Activated T-cell treated with anti-CD3 and anti-CD28 coated beads for 48 hours (primary cell): ENCODE results near the gene GALNT17.

Experiments
- DNase-seq: peaks from one replicate; pipeline ENCODE4 v3.0.0-alpha.2; 2020; ENCODE audit warnings: low read depth

Gene GALNT17

DNA sequence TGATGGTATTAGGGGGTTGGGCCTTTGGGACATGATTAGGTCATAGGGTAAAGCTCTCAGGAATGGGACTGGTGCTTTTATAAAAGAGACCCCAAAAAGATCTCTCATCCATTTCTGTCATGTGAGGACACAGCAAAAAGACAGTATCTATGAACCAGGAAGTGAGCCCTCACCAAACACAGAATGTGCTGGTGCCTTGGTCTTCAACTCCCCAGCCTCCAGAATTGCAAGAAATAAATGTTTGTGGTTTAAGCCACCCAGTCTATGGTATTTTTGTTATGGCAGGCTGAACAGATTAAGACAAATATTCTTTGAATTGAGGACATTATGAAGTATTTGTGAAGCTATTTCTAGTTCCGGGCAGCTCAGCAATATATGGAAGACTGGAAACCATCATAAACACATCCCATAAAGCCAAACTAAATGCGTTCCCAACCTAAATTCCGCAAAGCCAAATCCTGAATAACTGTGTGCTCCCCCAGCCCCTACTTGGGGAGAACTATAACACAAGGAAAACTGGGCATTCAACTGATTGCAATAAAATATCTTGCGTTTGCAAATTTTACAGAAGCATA lies 153.7 kb downstream of the GALNT17 start:
- no peak for DNase-seq

DNA sequence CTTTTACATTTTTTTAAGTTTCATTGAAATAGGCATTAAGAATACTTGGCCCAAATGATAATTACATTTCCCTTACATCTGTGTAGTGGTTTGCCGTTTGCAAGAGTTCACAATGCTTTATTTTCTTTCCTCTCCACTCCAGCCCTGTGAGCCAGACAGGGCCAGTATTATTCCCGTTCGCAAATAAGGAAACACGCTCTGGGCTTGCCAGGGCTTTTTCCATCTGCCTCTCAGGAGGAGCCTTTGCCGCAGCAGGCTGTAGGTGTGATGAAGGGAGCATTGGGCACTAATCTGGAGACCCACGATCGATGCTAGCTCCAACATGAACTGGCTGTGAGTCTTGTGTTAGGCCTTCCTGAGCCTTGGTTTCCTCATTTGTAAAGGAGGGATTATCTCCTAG lies 154.4 kb downstream of the GALNT17 start:
- no peak for DNase-seq

- DNase-seq: no peak
These were observed 155.0 kb downstream of the GALNT17 start for GRCh38 chr7:71286924-71287323.

GRCh38 chr7:71290452-71290851 lies 158.5 kb downstream of the GALNT17 start:
- no peak for DNase-seq

GRCh38 chr7:71298378-71298777 lies 166.4 kb downstream of the GALNT17 start:
- no peak for DNase-seq

GRCh38 chr7:71300086-71300485 lies 168.1 kb downstream of the GALNT17 start:
- no peak for DNase-seq

GRCh38 chr7:71300603-71301002 lies 168.7 kb downstream of the GALNT17 start:
- DNase-seq: no peak

DNA sequence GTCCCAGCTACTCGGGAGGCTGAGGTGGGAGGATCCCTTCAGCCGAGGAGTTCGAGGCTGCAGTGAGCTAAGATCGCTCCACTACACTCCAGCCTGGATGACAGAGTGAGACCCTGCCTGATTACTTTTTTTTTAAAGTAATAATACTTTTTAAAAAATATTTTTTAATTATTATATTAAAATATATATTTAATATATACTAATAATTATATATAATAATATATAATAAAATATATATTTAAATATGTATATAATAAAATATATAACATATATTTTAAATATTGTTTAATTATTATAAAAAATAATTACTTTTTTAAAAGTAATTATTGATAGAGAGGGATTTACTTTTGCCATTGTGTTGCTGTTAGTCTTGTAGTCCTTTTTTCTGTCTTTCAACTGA lies 169.2 kb downstream of the GALNT17 start:
- DNase-seq: no peak

- DNase-seq: no peak
These were observed 171.6 kb downstream of the GALNT17 start for GRCh38 chr7:71303566-71303965.

DNA sequence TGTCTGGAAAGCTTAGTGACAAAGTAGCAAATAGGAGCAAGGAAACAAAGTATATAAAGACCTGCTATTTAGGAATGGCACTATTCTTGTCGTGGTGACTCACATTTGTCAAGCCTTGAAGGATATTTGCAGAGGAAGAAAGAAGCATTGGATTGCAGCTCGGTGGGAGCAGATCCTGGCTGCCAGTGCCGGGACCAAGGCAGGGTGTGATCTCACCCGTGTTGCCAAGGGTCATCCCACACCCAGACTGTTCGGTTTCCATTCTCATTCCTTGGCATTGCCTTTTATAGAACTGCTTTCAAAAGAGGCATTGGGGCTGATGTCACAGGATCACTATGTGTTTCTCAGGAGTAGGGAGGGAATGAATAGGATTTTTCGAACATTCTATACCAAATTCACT lies 176.2 kb downstream of the GALNT17 start:
- no peak for DNase-seq

DNA sequence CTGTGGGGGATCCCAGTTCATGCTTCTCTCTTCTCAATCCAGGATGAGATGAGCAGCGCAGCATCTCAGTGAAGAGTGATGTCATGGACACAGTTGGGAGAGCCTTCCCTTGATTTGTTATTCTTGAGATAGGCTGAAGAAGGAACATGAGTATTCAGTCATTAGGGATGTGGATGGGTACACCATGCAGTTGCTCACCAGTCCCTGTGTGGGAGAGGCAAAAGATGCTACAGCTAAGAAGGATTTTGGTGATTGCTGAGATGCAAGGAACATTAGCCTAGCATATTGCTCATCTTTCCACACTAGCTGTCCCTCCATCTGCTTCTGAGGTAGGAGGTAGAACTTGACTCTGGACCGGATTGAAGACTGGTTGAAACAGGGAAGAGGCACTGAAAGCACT lies 179.6 kb downstream of the GALNT17 start:
- no peak for DNase-seq

DNA sequence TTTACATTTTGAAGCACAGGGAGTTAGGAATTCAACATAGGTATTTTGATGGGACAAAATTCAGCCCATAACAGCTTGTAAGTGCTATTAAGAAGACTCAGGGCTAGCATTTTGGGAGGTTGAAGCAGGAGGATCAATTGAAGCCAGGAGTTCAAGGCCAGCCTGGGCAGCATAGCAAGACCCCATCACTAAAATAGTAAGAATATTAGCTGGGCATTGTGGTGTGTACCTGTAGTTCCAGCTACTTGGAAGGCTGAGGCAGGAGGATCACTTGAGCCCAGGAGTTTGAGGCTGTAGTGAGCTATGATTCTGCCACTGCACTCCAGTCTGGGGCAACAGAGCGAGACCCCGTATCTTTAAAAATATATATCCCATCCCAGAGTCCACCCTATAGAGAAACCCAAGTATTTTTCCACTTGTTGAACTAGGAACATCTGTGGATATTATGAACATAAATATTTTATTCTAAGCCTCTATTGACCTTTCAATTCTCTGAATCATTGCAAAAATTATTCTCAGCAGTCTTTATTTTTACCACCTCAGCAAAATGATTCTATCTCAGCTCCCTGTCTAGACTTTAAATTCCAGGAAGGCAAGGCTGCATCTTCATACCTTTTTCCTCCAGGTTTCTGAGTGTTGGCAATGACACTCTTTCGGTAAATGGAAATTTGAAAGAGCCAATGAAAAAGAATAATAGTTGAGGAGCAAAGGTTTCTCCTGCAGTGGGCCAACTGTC lies 181.0 kb downstream of the GALNT17 start:
- DNase-seq: no peak

DNA sequence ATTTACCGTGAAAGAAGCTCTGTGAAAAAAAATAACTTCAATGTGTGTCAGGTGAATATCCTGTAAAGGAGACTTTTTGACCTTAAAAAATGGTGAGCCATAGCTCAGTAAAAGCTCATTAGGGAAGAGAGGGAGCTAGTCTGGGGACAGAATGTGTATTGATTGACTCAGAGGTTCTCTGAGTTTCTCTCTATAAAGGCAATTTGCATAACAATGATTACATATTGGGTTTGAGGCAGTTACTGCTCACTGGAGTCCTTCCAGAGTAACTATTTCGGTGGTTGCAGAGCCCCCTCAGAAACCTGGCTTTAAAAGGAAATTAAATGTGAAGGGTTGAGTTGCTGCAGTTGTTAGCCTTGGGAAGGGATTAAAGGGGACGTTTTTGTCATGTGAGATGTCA lies 181.6 kb downstream of the GALNT17 start:
- DNase-seq: no peak

DNA sequence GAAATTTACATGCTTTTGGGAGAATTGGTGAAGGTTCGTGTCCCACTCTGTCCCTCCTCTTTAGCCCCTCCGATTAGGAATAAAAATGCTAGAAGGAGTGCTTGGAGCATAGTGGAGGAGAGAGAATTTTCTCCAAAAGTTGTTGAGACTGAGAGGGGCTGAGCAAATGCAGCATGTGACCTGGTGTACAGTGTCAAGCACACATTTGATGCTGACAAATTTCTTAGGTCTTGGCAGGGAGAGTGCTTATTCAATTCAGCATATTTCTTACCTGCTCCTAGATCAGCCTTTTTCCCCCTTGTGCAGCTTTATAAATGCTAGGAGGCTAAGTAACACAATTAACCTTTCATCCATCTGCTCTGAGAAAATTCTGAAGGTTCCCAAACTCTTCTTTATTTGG lies 189.0 kb downstream of the GALNT17 start:
- no peak for DNase-seq

DNA sequence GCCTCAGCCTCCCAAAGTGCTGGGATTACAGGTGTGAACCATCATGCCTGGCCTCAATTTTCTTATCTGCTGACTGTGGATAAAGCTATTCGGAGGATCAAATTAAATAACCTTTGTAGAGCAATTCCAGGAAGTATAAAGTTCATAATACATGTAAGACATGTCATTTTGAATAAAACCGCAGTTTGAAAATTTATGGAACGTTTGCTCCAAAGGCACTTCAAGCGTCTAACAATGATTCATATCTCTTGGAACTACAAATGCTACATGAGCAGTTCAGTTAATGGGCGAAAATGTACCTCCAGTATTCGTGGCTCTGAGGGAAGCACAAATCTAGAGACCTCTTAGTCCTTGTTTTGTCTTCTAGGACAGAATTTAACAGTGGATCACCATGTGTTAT lies 190.3 kb downstream of the GALNT17 start:
- no peak for DNase-seq

DNA sequence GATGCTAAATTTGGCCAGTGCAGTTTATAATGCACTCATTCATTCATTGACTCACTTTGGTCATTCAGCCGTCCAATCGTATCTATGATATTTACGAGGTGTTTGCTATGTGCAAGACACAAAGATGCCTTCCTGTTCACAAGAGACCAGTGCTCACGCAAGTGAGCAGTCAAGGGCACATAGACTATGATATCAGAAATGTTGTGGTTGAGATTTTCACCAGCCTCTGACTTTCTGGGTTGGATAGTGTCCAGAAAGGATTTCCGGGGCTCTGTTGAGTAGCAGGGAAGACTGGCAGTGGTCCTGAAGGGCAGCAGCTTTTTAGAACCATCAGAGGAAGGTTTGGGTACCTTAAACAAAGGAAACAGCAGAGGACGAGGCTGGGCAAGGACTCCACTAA lies 191.8 kb downstream of the GALNT17 start:
- no peak for DNase-seq

GRCh38 chr7:71325151-71325550 lies 193.2 kb downstream of the GALNT17 start:
- DNase-seq: no peak

DNA sequence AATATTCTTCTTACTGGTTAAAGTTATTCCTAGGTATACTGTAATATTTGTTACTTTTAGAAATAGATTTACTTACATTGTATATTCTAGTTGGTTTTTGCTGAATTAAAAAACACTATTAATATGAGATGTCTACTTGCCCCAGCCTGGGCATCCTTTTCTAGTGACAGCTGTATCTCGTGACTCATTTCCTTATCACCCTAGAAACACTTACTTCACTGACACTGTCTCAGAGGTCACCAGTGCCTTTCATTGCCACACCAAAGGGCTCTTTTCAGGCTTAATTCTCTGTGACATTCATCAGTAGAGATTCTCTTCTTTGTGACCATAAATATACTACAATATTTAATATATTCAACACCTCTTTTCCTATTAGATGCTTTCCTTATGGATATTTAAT lies 194.7 kb downstream of the GALNT17 start:
- DNase-seq: no peak

DNA sequence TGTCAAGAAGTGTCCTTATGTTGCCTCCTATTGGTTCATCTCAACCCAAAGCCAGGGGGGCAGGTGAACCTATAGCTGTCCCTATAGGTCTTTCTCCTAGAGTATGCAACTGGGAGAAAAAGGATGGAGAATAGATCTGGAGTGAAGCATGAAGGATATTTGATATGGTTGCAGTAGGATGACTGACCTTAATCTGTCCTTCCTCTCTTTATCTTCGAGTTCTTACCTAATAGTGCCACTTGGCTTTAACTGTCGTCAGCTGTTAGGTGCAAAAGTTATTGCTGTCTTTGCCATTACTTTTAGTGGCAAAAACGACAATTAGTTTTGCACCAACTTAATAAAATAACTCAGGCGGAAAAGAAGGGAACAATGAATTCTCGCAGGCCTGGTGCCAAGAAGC lies 196.0 kb downstream of the GALNT17 start:
- no peak for DNase-seq

DNA sequence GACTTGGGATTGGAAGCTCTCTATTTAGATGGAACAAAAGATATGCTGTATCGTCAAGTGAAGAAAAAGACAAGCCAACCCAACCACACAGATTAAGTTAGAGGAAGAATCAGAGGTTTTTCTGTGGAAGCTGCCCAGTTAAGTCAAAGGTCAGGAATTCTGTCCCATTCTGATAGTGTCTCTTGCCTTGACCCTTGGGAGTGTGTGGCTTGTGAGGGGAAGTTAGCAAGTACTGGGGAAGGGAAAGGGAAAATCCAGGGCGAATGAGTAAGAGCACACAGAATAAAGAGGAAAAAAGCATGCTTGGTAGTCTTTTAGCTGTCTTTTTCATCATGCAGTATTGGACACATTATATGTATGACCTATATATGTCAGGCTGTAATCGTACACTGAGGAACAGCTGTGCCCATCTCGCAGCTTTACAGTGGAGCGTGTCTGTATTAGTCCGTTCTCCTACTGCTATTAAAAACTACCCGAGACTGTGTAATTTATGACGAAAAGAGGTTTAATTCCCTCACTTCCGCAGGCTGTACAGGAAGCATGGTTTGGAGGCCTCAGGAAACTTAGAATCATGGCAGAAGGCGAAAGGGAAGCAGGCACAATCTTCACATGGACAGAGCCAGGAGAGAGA lies 197.2 kb downstream of the GALNT17 start:
- DNase-seq: no peak

GRCh38 chr7:71332207-71332606 lies 200.3 kb downstream of the GALNT17 start:
- no peak for DNase-seq

DNA sequence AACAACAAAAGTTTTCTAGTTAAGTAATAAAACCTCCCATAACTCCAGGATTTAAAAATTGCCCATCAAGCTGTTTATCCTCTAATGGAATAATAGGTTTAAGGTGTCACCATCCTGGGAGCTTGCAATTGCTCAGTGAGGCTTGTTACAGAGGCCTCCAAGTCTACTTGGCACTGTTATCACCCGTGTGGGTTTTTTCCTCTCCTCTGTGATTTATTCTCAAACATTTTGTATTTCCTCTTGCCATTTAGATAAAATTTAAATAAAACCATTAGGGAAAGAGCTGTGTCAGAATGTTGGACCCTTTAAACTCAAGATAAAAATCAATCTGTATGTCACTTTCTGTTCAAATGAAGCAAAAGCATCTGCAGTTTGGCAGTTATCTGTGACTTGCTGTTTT lies 202.6 kb downstream of the GALNT17 start:
- no peak for DNase-seq

- no peak for DNase-seq
These were observed 206.9 kb downstream of the GALNT17 start for GRCh38 chr7:71338866-71339265.

- DNase-seq: no peak
These were observed 208.0 kb downstream of the GALNT17 start for GRCh38 chr7:71339924-71340323.
